ENCODE results near the gene NMD3. TPM values are rescaled to one million over a fixed set of nuclear protein-coding genes. Genes with fewer than 3 reads are reported as not detected.

Gene NMD3
- total RNA-seq, 1 donor, result 80.7 TPM

DNA sequence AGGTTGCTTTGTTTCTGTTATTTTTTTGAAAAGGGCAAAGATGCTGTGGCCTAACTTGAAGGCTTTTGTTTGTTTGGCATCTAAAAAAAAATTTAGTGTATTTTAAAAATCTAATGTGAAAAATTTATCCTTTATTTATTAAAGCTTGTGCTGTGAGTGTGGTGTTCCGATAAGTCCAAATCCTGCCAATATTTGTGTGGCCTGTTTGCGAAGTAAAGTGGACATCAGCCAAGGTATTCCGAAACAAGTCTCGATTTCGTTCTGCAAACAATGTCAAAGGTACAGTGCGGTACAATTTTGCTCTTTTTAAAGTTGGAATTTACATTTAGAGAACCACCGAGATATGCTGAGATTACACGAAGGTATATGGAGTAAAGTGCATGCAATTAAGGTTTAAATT is 3.7 kb downstream of the NMD3 start:
- no peak for DNase-seq (ENCODE audit: low read depth)
- no peak overlapping the region for H3K4me3 ChIP-seq (ENCODE audit: low read depth, low read length)
- TF ChIP-seq, protein P1, sequence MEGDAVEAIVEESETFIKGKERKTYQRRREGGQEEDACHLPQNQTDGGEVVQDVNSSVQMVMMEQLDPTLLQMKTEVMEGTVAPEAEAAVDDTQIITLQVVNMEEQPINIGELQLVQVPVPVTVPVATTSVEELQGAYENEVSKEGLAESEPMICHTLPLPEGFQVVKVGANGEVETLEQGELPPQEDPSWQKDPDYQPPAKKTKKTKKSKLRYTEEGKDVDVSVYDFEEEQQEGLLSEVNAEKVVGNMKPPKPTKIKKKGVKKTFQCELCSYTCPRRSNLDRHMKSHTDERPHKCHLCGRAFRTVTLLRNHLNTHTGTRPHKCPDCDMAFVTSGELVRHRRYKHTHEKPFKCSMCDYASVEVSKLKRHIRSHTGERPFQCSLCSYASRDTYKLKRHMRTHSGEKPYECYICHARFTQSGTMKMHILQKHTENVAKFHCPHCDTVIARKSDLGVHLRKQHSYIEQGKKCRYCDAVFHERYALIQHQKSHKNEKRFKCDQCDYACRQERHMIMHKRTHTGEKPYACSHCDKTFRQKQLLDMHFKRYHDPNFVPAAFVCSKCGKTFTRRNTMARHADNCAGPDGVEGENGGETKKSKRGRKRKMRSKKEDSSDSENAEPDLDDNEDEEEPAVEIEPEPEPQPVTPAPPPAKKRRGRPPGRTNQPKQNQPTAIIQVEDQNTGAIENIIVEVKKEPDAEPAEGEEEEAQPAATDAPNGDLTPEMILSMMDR (IDR thresholded peaks at IDR 0.05; ENCODE audit: insufficient read depth, low read depth, low read length), result no peak

DNA sequence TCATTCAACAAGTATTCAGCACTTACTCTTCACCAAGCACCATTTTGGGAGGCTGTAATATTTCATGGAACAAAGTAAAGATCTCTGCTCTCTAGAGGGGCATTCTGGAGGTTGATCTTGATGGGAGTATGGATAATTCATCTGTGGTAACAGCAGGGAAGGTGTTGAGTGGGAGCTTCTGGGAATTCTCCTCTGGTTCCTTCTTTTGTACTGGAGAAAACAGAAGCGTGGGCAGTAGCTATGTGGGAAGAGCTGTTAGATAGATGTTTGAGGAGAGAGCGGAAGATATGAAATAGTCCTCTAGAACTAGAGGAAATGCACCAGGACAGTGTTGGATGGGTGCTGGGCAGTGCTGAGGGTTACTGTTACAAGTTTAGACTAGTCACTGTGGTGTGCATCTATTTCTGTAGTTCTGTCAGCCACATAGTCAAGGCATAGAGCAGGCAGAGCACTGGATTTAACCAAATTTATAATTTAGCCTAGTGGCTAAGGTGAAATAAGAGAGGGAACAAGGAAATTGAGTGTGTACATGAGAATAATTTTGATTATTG is 9.6 kb downstream of the NMD3 start:
- TF ChIP-seq, protein P1 (IDR thresholded peaks at IDR 0.05; ENCODE audit: insufficient read depth, low read depth, low read length), result no peak
- DNase-seq (ENCODE audit: low read depth), result no peak
- no peak overlapping the region for H3K4me3 ChIP-seq (ENCODE audit: low read depth, low read length)

DNA sequence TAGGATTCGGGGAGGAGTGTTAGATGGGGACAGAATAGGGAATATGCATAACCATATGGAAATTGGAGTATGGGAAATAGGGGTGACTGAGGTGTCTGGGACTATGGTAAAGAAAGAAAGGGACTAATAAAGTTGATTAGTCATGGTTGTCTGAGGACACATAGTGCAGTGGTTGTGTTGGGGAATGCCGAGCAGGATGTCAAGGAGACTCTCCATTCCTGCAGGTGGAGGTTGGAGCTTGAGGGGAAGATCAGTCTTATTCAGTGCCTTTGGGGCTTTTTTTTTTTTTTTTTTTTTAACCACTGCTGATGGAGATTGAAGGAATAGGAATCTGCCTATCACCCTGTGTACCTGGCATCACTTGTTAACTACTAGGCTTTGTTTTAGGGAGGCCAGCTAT is 10.8 kb downstream of the NMD3 start:
- H3K4me3 ChIP-seq (ENCODE audit: low read depth, low read length), result no peak overlapping the region
- no peak for DNase-seq (ENCODE audit: low read depth)
- TF ChIP-seq, protein P1 (IDR thresholded peaks at IDR 0.05; ENCODE audit: insufficient read depth, low read depth, low read length), result no peak

DNA sequence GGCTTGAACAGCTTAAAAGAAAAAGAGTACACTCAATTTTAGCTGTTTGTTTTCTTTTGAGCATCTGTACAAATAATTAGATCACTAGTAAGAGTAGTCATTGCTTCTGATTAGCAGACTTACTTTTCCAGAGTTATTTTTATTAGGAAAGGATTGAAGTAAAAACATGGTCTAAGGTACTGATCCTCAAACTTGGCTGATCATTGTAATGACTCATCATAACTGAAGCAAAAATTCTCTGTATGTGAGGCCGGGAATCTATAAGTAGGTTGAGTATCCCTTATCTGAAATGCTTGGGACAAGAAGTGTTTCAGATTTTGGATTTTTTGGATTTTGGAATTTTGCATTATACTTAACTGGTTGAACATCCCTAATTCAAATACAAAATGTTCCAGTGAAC is 12.4 kb downstream of the NMD3 start:
- TF ChIP-seq, protein P1 (IDR thresholded peaks at IDR 0.05; ENCODE audit: insufficient read depth, low read depth, low read length), result no peak
- no peak for DNase-seq (ENCODE audit: low read depth)
- H3K4me3 ChIP-seq (ENCODE audit: low read depth, low read length), result no peak overlapping the region

DNA sequence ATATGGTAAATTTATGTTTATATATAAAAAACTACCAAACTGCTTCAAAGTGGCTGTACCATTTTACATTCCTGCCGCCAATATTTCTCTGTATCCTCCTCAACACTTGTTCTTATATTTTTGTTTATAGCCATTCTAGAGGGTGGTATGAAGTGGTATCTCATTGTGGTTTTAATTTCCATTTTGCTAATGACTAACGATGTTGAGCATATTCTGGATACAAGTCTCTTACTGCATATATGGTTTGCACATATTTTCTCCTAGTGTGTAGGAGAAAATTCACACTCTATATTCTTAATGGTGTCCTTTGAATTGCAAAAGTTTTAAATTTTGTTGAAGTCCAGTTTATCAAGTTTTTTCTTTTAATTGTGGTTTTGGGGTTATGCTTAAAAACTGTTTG is 15.1 kb downstream of the NMD3 start:
- no peak for DNase-seq (ENCODE audit: low read depth)
- TF ChIP-seq, protein P1 (IDR thresholded peaks at IDR 0.05; ENCODE audit: insufficient read depth, low read depth, low read length), result no peak
- no peak overlapping the region for H3K4me3 ChIP-seq (ENCODE audit: low read depth, low read length)

DNA sequence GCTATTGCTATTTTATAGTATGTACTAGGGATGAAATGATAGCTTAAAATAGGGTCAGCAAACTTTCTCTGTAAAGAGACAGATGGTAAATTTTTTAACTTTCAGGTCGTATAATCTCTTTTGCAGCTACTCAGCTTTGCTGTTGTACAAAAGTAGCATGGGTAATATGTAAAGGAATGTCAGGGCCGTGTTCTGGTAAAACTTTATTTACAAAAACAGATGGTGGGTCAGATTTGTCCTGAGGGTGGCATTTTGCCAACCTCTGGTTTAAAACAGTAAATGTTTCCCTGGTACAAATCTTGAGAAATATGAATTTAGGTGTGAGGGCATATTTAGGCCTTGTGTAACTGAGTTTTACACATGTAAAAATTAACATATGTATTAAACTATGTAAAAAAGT is 18.6 kb downstream of the NMD3 start:
- no peak overlapping the region for H3K4me3 ChIP-seq (ENCODE audit: low read depth, low read length)
- TF ChIP-seq, protein P1 (IDR thresholded peaks at IDR 0.05; ENCODE audit: insufficient read depth, low read depth, low read length), result no peak
- peak; percentile 55 for DNase-seq (ENCODE audit: low read depth)

DNA sequence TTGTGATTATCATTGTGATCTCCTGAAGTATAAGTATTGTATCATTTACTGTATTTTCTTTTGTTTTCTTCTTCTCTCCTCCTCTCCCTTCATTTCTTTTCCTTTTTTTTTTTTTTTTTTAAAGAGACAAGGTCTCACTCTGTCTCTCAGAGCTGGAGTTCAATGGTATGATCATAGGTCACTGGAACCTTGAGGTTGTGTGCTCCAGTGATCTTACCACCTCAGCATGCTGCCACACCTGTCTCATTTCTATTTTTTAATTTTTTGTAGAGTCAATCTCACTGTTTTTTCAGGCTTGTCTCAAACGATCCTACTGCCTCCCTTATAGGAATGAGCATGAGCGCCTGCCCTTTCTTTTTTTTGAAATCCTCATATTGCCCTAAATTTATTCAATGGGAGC is 23.4 kb downstream of the NMD3 start:
- no peak overlapping the region for H3K4me3 ChIP-seq (ENCODE audit: low read depth, low read length)
- TF ChIP-seq, protein P1 (IDR thresholded peaks at IDR 0.05; ENCODE audit: insufficient read depth, low read depth, low read length), result no peak
- DNase-seq (ENCODE audit: low read depth), result no peak
